Measurements from ENCODE around the gene COL13A1. TPM values are rescaled to one million over a fixed set of nuclear protein-coding genes. Genes with fewer than 3 reads are reported as not detected.

Gene COL13A1
- total RNA-seq, 1 donor from 2014 or later: 17.3 TPM

- no peak for DNase-seq (ENCODE audit: low read depth)
These were observed 12.5 kb upstream of the COL13A1 start for GRCh38 chr10:69789164-69789576.

DNA sequence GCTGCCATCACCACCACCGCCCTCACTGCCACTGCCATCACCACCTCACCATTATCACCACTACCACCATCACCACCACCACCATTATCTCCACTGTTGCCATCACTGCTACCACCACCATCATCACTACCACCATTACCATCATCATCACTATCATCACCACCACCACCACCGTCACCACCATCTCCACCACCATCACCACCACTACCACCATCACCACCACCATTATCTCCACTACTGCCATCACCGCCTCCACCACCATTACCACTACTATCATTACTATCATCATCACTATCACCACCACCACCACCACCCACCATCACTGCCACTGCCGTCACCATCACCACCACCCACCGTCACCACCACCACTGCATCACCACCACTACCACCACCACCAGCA, 9.9 kb upstream of the COL13A1 start:
- DNase-seq (ENCODE audit: low read depth): no peak

- no peak for DNase-seq (ENCODE audit: low read depth)
These were observed 9.4 kb upstream of the COL13A1 start for GRCh38 chr10:69792341-69792740.

GRCh38 chr10:69794673-69795072, 7.0 kb upstream of the COL13A1 start:
- DNase-seq (ENCODE audit: low read depth): no peak

DNA sequence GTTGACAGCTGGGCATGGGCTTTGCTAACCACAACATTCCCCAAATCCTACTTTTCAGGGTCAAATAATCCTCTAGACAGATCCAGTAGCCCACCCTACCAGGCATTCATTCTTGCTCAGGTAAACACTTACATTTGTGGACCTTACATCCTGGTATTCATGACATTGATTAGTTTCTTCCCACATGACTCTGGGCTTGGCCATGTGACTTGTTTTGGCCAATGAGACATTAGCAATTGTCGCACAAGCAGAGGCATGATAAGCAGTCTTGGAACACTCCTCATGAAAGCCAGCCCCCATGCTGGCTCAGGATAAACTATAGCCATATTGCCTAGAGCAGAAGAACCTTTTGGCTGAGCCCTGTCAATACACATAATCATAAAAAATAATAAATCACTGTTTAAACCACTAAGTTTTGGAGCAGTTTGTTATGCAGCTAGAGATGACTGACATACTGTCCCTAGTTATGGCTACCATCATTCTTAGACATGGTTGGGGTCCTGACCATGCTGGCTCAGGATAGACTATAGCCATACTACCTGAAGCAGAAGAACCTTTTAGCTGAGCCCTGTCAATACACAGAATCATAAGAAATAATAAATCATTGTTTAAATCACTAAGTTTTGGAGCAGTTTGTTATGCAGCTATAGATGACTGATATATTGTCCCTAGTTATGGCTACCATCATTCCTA, 6.3 kb upstream of the COL13A1 start:
- DNase-seq (ENCODE audit: low read depth): no peak

- DNase-seq (ENCODE audit: low read depth): no peak
These were observed 3.7 kb upstream of the COL13A1 start for GRCh38 chr10:69797959-69798358.

DNA sequence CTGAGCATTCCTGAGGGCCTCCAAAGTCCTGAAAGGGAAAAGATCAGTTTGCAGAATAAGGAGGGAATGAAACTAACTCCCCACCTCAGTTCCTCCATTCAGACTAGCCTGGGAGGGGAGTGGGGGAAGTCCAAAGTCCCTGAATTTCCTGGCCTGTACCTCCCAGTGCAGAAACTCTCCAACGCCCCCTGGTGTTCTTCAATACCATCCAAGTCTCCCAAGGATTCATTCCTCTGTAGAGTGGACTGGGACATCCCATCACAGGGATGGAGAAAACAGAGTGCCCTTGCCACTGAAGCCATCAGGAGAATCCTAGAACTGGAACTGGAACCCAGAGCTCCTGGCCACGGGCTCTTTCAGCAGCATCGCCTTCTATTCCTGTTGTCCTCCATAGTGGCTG, 1.6 kb upstream of the COL13A1 start:
- peak; percentile 78 for DNase-seq (ENCODE audit: low read depth)

GRCh38 chr10:69800665-69801064, 1.0 kb upstream of the COL13A1 start:
- DNase-seq (ENCODE audit: low read depth): no peak

GRCh38 chr10:69801094-69801433, 642 bp upstream of the COL13A1 start:
- DNase-seq (ENCODE audit: low read depth): peak; percentile 71

DNA sequence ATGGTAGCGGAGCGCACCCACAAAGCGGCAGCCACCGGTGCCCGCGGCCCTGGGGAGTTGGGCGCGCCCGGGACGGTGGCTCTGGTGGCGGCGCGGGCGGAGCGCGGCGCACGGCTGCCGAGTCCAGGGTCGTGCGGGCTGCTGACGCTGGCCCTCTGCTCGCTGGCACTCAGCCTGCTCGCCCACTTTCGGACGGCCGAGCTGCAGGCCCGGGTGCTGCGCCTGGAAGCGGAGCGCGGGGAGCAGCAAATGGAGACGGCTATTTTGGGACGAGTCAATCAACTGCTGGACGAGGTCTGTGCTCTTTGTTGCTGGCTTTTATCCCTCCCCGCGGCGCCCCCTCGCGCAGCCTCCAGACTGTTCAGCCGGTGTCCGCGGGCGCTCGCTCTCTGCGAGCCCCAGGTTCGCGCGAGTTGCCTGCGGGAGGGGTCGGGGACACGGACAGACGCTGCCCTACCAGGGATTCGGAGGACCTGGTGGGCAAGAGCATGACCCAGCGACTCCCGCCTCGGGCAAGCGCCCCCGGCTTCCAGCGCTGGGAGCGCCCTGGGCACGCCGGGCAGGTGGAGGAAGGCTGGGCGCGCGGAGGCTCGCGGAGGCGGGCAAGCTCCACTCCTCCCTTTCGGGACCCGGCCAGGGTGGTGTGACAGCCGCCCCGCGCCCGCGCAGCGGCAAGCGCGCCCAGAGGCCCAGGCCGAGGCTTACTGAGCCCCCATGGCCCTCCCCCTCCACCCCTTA, 887 bp downstream of the COL13A1 start:
- peak; percentile 81 for DNase-seq (ENCODE audit: low read depth)

GRCh38 chr10:69803809-69804208, 2.1 kb downstream of the COL13A1 start:
- DNase-seq (ENCODE audit: low read depth): peak; percentile 24

DNA sequence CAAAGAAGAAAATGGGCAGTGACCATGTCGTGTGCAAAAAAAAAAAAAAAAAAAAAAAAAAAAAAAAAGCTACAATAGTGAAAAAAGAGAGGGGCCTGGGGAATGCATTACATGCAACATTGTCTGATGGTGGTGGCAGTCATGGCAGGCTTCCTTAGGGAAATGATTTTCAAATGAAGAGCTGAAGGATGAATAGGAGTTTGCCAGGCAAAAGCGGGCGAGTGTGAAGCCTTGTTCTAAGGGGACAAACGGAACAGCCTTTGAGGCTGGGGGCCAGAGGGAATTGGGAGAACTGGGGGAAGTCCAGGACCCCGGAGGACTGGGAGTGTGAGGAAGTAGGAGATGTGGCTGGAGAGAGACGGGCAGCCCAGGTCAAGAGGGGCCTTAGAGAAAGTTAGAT, 3.1 kb downstream of the COL13A1 start:
- no peak for DNase-seq (ENCODE audit: low read depth)

- DNase-seq (ENCODE audit: low read depth): peak; percentile 54
These were observed 5.4 kb downstream of the COL13A1 start for GRCh38 chr10:69807122-69807521.

GRCh38 chr10:69807696-69808095, 6.0 kb downstream of the COL13A1 start:
- DNase-seq (ENCODE audit: low read depth): peak; percentile 37

- DNase-seq (ENCODE audit: low read depth): no peak
These were observed 7.6 kb downstream of the COL13A1 start for GRCh38 chr10:69809318-69809717.

DNA sequence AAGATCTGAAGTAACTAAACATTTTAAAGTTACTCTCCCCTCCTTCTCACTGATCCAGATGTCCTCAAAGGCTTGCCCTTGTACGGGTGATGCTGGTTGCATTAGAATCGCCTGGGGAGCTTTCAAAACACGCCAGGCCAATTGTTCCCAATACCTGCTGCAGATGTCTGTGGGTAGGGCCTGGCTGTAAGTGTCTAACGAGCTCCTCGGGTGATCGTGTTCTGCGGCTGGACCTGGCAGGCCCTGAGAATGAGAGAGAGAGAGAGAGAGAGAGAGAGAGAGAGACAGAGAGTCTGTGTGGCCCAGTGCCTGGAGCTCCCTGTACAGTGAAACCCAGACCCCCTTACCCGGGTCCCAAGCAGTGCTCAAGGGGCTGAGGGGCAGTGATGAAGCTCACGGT, 8.4 kb downstream of the COL13A1 start:
- no peak for DNase-seq (ENCODE audit: low read depth)

- DNase-seq (ENCODE audit: low read depth): no peak
These were observed 9.1 kb downstream of the COL13A1 start for GRCh38 chr10:69810675-69811397.

GRCh38 chr10:69813632-69814031, 11.9 kb downstream of the COL13A1 start:
- DNase-seq (ENCODE audit: low read depth): no peak

DNA sequence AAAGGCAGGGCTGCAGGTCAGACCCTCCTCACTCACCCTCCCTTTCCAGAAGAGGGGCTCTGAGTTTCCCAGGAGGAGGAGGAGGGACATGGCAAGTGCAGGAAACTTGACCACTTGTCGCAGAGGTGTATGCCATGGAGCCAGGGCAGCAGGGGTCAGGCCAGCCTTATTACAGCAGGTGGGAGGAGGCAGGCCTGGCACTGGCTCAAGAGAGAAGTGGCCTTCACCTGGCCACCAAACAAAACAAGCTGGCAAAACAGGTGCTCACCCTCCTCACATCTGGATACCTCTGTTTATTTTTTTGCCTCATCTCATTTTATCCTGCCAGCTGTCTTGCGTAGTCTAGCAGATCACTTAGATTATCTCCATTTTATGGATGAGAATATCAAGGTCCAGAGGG, 12.5 kb downstream of the COL13A1 start:
- no peak for DNase-seq (ENCODE audit: low read depth)

GRCh38 chr10:69815104-69815503, 13.4 kb downstream of the COL13A1 start:
- no peak for DNase-seq (ENCODE audit: low read depth)

- no peak for DNase-seq (ENCODE audit: low read depth)
These were observed 14.8 kb downstream of the COL13A1 start for GRCh38 chr10:69816521-69816920.

DNA sequence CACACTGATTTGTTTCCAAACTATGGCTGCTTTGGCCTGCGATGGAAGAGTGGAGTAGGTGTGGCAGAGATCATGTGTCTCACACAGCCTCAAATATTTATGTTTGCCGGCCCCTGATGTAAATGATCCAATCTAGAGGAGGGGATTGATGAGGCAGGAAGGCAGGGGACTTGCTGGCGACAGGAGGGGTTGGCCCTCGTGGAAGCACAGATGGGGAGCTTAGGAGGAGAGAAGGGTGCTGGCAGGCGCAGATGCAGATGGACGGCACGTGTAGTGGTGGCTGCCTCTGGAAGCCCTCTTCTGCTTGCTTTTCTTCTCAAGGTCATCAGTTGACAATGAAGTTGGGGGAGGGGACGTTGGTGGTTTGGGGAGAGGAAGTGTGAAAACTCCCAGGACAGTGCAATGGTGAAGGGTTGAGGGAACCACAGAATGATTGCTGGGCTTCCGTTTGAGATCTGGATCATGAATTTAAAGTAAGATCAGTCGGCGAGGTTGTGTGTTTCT, 15.4 kb downstream of the COL13A1 start:
- DNase-seq (ENCODE audit: low read depth): no peak

Data from myocyte (in vitro differentiated cells).